ENCODE results near the gene CDX2. TPM values are rescaled to one million over a fixed set of nuclear protein-coding genes. Genes with fewer than 3 reads are reported as not detected.
A peak's percentile ranks its signal among the peaks of the same experiment; 100 is the strongest.

Gene CDX2
- total RNA-seq, 1 donor from 2014 or later = 1.1 TPM

DNA sequence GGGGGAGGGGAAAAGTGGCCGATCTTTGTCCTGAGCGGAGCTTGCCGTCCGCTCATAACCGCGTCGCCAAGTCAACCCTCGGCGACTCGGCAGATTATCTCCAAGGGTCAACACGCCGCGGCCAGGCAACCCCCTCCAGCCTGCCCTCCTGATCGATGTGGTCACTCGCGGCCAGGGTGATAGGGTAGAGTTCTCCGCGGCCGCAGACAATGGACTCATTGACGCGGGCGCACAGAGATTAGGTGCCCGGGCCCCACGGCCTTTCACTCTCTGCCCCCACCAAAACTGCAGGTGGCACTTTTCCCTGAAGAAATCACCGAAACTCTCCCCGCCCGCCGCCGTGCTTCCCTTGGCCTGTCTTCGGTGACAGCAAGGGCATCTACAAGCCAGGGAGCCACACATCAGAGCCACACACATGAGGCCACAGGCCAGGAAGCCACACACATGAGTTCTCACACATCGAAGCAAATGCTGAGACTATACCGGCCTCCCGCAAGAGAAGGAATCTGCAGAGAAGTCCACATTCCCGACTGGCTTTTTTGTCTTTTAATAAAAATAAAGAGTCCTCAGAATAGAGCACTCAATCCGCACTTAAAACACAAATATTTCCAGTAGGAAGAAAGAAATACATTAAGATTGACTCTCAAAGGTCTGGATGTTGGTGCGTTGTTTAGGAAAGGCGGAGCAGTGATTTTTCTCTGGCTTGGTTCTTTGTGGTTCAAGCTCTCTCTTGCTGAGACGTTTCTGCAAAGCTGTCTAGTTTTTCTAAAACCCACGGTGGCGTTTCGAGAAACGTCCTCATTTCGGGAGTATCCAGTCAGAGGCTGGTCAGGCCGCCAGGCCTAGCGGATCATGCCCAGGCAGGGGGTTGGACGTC lies 50.8 kb downstream of the CDX2 start:
- Mint-ChIP-seq H3K27me3 (ENCODE audit: unreplicated experiment) (peaks cover 46% of the 10 kb centered on the region), H3K9me3 (ENCODE audit: unreplicated experiment) (peaks cover 11% of the 10 kb centered on the region), H3K4me1 (ENCODE audit: low read depth, unreplicated experiment) (peaks cover 2% of the 10 kb centered on the region), H3K4me3 (ENCODE audit: unreplicated experiment) (peak overlapping the region; percentile 89), H3K27ac (ENCODE audit: unreplicated experiment) (no peak overlapping the region), H3K36me3 (ENCODE audit: unreplicated experiment) (no peaks in the 10 kb centered on the region)
- peak; percentile 26 for DNase-seq
- no peak for TF ChIP-seq CTCF (IDR thresholded peaks at IDR 0.05; ENCODE audit: partially characterized antibody, unreplicated experiment)

DNA sequence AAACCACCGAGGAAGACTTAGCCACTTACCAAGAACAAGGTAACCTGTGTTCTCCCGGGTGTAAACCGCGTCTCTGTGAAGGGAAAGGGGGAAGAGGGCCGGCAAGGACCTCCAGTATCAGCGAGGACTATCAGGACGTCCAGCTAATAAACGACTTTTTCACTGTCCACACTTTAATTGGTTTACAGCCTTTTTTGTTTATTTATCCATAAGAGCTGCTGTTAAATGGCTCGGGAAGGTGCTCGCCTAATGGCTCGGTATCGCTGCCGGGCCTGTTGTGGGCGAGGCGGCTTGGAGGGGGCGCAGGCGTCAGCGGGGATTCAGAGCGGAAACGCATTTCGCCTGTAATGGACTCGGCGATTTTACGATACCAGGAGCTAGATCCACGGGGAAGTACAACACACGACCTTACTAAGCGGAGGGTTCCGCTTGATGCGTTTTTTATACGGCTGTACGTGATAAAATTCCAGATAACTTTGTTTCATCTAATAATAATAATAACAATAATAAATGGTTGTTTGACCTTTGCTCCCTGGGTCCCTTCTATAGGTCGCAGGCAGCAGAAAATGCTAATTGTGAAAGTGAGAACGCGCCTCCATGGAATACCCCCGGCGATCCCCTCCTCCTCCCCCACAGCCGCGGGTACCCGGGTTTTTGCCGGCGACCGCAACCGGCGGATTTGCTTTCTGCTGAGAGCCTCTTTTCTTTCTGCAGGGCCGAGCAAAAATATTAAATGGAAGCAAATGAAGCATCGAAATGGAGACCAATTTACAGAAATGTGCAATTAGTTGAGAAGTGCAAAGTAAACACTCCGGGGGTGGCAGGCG lies 51.8 kb downstream of the CDX2 start:
- DNase-seq = peak; percentile 59
- Mint-ChIP-seq H3K27ac (ENCODE audit: unreplicated experiment) (no peak overlapping the region), H3K27me3 (ENCODE audit: unreplicated experiment) (peaks cover 38% of the 10 kb centered on the region), H3K36me3 (ENCODE audit: unreplicated experiment) (no peaks in the 10 kb centered on the region), H3K4me1 (ENCODE audit: low read depth, unreplicated experiment) (peaks cover 2% of the 10 kb centered on the region), H3K4me3 (ENCODE audit: unreplicated experiment) (peak overlapping the region; percentile 89), H3K9me3 (ENCODE audit: unreplicated experiment) (peaks cover 10% of the 10 kb centered on the region)
- no peak for TF ChIP-seq CTCF (IDR thresholded peaks at IDR 0.05; ENCODE audit: partially characterized antibody, unreplicated experiment)

GRCh38 chr13:27915301-27916207 lies 53.6 kb downstream of the CDX2 start:
- H3K4me3 Mint-ChIP-seq (ENCODE audit: unreplicated experiment) = no peak overlapping the region

DNA sequence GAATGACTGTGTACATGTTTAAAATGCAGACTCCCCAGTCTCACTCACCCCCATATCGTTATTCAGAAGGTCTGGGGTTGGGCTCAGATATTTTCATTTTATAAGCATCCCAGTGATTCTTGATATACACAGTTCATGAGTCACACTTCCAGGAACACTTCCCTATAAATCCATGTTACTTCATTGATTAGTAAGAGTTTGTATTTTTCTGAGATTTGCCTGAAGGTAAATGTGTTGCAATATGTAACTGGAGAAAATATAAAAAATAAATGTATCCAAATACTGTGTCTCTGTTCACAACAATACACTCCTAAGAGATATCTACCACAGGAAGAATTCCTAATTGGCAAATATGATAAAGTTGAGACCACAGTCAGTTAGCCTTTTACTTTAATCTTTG lies 56.0 kb downstream of the CDX2 start:
- no peak for TF ChIP-seq CTCF (IDR thresholded peaks at IDR 0.05; ENCODE audit: partially characterized antibody, unreplicated experiment)
- no peak overlapping the region for H3K4me3 Mint-ChIP-seq (ENCODE audit: unreplicated experiment)
- no peak for DNase-seq
- H3K36me3 Mint-ChIP-seq (ENCODE audit: unreplicated experiment) = no peaks in the 10 kb centered on the region
- peaks cover 22% of the 10 kb centered on the region for H3K27me3 Mint-ChIP-seq (ENCODE audit: unreplicated experiment)
- peaks cover 2% of the 10 kb centered on the region for H3K9me3 Mint-ChIP-seq (ENCODE audit: unreplicated experiment)
- peaks cover 2% of the 10 kb centered on the region for H3K4me1 Mint-ChIP-seq (ENCODE audit: low read depth, unreplicated experiment)
- H3K27ac Mint-ChIP-seq (ENCODE audit: unreplicated experiment) = no peak overlapping the region

More at GRCh38 chr13:27915301-27916207, 53.6 kb downstream of the CDX2 start:
- no peak overlapping the region for H3K27ac Mint-ChIP-seq (ENCODE audit: unreplicated experiment)
- no peak for TF ChIP-seq CTCF (IDR thresholded peaks at IDR 0.05; ENCODE audit: partially characterized antibody, unreplicated experiment)
- peaks cover 6% of the 10 kb centered on the region for H3K9me3 Mint-ChIP-seq (ENCODE audit: unreplicated experiment)
- H3K27me3 Mint-ChIP-seq (ENCODE audit: unreplicated experiment) = peaks cover 32% of the 10 kb centered on the region
- no peak for DNase-seq
- peaks cover 2% of the 10 kb centered on the region for H3K4me1 Mint-ChIP-seq (ENCODE audit: low read depth, unreplicated experiment)
- no peaks in the 10 kb centered on the region for H3K36me3 Mint-ChIP-seq (ENCODE audit: unreplicated experiment)

All from glutamatergic neuron (in vitro differentiated cells).